D721Med (cell line): ENCODE measurements around the gene A2M.

ENCODE experiments used
- DNase-seq: peaks from one replicate; pipeline ENCODE4 v3.0.0; 2011; ENCODE audit warnings: low spot score; ENCODE audit not compliant: insufficient read length
- FAIRE-seq: peaks from 2 replicates; lab custom pipeline; 2011; peaks lifted over from hg19 to GRCh38; lab: Jason Lieb, UNC
- TF ChIP-seq, protein P1 (sequence below): IDR thresholded peaks from 2 replicates; pipeline ENCODE4 v1.5.1; 2012; ENCODE audit warnings: mild to moderate bottlenecking, control low read depth; ENCODE audit not compliant: insufficient read depth; ENCODE audit errors: missing control alignments

The A2M gene

DNA sequence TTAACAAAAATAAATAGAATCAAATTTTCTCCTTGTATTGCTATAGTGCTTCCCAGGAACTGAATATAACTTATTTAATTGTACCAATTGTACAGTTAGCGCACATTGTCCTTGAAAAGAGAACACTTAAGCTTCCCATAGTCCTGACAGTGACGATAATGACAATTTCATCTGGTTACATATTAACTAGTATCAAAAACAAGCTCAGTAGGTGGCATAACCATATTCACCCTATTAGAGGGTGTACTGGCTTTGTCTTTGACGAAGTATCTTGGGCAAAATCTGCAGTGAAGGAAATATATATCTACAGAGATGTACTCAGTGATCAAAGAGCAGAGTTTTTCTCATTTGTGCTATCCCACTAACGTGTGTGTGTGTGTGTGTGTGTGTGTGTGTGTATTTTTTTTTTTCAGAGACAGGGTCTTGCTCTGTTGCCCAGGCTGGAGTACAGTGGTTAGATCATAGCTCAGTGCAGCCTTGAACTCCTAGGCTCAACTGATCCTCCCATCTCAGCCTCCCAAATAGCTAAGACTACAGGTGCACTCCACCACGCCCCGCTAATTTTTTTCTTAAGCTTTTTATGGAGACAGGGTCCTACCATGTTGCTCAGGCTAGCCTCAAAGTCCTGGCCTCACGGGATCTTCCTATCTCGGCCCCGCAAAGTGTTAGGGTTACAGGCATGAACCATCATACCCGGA is 4.9 kb upstream of the A2M start:
- no peak for FAIRE-seq
- no peak for DNase-seq
- TF ChIP-seq, protein P1, sequence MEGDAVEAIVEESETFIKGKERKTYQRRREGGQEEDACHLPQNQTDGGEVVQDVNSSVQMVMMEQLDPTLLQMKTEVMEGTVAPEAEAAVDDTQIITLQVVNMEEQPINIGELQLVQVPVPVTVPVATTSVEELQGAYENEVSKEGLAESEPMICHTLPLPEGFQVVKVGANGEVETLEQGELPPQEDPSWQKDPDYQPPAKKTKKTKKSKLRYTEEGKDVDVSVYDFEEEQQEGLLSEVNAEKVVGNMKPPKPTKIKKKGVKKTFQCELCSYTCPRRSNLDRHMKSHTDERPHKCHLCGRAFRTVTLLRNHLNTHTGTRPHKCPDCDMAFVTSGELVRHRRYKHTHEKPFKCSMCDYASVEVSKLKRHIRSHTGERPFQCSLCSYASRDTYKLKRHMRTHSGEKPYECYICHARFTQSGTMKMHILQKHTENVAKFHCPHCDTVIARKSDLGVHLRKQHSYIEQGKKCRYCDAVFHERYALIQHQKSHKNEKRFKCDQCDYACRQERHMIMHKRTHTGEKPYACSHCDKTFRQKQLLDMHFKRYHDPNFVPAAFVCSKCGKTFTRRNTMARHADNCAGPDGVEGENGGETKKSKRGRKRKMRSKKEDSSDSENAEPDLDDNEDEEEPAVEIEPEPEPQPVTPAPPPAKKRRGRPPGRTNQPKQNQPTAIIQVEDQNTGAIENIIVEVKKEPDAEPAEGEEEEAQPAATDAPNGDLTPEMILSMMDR: no peak

DNA sequence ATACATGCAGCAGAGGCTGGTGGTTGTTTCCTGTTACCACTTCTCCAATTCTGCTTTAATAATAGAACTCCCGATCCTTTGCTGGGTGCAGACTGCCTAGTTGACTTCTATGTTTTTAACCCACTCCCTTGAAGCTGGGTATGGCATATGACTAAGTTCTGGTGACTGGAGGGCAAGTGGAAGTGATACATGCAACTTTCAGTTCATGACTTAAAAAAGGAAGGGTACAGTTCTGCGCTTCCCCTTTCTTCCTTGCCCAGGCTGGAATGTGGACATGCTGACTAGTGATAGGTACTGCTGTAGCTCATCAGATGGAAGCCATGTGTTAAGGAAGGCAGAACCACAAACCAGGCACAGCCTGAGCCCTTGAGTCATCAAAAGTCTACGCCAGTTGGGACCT is 2.4 kb upstream of the A2M start:
- TF ChIP-seq, protein P1: no peak
- no peak for FAIRE-seq
- no peak for DNase-seq

DNA sequence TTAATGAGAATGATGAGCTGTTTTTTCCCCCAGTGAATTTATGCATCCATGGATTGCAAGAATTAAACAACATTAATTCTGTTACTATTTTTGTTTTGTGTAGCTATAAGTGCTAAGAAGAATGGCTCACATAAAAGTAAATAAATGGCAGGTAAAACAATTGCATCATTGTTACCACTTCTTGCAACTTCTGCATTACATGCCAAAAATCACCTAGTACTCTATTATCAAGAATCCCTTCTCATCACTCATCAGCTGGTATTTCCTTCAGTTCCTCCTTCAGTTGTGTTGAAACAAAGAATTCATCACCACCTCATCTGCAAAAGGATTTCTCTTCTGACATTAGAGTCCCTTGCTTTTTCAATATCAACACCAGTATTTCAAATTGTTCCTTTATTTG is 773 bp downstream of the A2M start:
- no peak for DNase-seq
- FAIRE-seq: no peak
- TF ChIP-seq, protein P1: no peak

DNA sequence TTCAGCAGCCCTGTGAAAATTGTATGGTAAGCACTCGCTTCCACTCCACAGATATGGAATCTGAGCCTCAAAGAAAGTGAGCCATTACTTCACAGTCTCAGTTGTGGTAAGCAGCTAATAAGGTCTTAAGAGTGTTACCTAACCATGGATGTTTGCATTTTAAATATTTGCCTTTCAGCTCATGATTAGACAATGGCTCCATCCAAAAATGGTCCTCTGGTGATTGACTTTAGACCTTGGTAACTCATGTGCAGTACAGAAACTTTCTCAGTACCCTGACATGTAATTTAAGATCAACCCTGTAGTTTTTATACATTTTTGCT is 1.8 kb downstream of the A2M start:
- FAIRE-seq (no peak), DNase-seq (no peak)
- TF ChIP-seq, protein P1: no peak

DNA sequence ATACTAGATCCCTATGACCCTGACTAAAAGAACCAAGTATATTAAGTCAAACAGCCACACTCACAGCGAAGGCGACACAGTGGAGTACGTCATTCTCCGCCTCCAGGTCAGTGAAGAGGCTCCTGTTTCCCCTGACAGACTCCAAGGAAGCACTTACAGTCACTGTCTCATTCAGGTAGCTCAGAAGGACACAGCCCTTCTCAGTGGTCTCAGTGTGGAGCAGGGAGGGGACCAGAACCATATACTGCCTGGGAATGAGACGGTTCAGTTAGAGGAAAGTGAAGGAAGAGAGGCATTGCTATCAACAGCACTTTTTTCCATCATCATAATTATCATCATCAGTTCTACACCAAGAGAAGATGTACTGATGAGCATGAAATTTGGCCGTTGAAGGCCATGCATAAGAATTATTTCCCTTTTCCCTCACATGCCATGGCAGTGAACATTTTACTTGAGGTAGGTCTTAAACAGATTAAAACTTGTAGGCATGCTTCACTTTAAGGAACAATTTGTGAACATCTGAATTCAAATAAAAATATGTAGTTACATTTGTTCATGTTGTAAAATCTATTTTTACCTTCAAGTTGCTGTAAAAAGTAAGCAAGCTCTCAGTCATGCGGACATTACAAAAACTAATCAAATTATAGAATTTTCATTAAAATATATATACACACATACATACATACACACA is 2.3 kb downstream of the A2M start:
- no peak for FAIRE-seq
- TF ChIP-seq, protein P1: no peak
- DNase-seq: no peak

DNA sequence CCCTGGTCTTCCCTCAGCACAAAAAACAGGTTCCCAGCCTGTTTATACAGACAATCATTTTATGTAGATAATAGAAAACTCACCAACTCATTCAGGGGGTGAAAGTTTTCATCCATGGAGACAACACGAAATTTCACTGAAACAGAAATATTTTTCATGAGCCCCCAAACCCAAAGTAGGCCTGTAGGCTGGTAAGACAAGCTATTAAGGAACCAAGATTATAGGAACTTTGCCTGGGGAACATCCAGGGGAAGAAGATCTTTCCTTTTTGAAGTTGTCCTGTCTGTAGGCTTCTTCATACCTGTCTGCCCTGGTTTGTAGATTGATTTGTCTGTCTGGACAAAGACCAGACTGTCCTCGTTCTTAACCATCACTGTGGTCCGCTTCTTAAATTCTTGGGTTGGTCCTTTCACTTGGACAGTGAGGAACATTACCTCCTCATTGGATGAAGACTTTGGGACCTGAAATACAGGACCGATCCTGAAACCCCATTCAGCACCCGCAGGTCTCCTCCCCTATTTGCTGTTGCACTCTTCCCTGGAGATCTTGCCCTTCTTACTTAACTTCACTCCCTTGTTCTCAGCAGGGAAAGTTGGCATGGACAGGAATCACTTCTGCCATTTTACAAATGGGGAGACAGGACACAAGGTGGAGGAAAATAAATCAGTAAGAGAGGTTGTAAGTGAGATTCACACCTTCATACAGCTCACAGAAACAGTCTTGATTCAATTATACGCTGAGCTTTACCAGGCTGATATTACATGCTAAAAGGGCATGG is 3.5 kb downstream of the A2M start:
- no peak for DNase-seq
- no peak for FAIRE-seq
- TF ChIP-seq, protein P1: no peak
